Measurements from ENCODE around the gene RPL37.

DNA sequence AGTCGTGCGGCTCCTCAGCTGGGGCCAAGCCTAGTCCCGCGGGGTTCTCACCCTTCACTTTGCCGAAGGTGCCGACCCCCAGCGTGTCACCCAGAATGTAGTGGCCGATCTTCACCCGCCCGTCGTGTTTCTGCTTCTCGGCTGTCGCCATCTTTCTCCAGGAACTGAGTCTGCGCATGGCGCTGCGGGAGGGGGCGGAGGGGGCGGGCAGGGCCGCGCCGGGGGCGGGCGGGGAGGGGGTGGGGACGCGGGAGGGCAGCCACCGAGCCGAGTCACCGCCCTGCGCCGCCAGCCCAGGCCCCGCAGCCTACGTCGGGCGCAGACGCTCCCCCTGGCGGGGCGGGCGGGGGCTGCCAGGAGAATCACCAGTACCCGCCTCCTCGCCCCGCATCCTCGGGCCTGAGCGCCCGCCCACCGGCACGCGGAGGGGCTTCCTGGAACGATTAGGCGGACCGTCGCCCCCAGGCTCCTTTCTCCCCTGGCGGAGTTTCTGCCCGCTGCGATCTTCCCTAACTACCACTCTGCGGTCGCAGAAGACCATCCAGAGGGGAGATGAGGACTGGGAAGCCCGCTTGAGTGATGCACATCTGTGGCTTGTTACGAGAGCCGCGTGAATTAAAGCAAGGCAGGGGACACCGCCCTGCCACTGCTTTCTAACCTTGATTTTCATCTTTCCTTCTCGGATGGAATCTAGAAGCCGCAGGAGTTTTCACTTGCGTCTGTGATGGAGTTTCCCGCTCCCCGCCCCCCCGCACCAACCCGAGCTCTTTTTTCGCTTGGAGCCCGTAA lies 36.8 kb downstream of the RPL37 start, which contains the start of gene PRKAA1:
- TF ChIP-seq, protein P1, sequence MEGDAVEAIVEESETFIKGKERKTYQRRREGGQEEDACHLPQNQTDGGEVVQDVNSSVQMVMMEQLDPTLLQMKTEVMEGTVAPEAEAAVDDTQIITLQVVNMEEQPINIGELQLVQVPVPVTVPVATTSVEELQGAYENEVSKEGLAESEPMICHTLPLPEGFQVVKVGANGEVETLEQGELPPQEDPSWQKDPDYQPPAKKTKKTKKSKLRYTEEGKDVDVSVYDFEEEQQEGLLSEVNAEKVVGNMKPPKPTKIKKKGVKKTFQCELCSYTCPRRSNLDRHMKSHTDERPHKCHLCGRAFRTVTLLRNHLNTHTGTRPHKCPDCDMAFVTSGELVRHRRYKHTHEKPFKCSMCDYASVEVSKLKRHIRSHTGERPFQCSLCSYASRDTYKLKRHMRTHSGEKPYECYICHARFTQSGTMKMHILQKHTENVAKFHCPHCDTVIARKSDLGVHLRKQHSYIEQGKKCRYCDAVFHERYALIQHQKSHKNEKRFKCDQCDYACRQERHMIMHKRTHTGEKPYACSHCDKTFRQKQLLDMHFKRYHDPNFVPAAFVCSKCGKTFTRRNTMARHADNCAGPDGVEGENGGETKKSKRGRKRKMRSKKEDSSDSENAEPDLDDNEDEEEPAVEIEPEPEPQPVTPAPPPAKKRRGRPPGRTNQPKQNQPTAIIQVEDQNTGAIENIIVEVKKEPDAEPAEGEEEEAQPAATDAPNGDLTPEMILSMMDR (IDR thresholded peaks at IDR 0.05; ENCODE audit: insufficient read depth, low read depth, low read length), result no peak
- no peak for TF ChIP-seq EZH2 (IDR thresholded peaks at IDR 0.05; ENCODE audit: insufficient read depth, low read length)
